ENCODE measurements around the gene SELL.
"Not testable (repeated sequence)": the region's sequence is repeated elsewhere in the genome, so short reads cannot be mapped to it uniquely, and the experiment has no call there.

Gene SELL

GRCh38 chr1:169662680-169663079 is 48.7 kb downstream of the SELL start:
- DNase-seq: not testable (repeated sequence)

- not testable (repeated sequence) for DNase-seq
These were observed 50.4 kb downstream of the SELL start for GRCh38 chr1:169661066-169661465.

GRCh38 chr1:169658777-169659176 is 52.6 kb downstream of the SELL start:
- not testable (repeated sequence) for DNase-seq

GRCh38 chr1:169653873-169654272 is 57.5 kb downstream of the SELL start:
- no peak for DNase-seq

GRCh38 chr1:169651035-169651434 is 60.4 kb downstream of the SELL start:
- DNase-seq: no peak

- DNase-seq: no peak
These were observed 60.9 kb downstream of the SELL start for GRCh38 chr1:169650551-169650950.

GRCh38 chr1:169648709-169649108 is 62.7 kb downstream of the SELL start:
- no peak for DNase-seq

- DNase-seq: no peak
These were observed 63.2 kb downstream of the SELL start for GRCh38 chr1:169648187-169648586.

GRCh38 chr1:169647512-169647911 is 63.9 kb downstream of the SELL start:
- DNase-seq: no peak

- no peak for DNase-seq
These were observed 67.1 kb downstream of the SELL start for GRCh38 chr1:169644297-169644696.

Measured in NCI-H226 (cell line).